CD4-positive, alpha-beta T cell treated with Interleukin-1 beta for 1 hour (primary cell): ENCODE results near the gene FYN.
A peak's percentile ranks its signal among the peaks of the same experiment; 100 is the strongest.
"Not testable (repeated sequence)": the region's sequence is repeated elsewhere in the genome, so short reads cannot be mapped to it uniquely, and the experiment has no call there.

Source experiments
- DNase-seq, 2 donors: peaks; one replicate each; pipeline ENCODE4 v3.0.0-alpha.2; 2020 to 2022

FYN gene

DNA sequence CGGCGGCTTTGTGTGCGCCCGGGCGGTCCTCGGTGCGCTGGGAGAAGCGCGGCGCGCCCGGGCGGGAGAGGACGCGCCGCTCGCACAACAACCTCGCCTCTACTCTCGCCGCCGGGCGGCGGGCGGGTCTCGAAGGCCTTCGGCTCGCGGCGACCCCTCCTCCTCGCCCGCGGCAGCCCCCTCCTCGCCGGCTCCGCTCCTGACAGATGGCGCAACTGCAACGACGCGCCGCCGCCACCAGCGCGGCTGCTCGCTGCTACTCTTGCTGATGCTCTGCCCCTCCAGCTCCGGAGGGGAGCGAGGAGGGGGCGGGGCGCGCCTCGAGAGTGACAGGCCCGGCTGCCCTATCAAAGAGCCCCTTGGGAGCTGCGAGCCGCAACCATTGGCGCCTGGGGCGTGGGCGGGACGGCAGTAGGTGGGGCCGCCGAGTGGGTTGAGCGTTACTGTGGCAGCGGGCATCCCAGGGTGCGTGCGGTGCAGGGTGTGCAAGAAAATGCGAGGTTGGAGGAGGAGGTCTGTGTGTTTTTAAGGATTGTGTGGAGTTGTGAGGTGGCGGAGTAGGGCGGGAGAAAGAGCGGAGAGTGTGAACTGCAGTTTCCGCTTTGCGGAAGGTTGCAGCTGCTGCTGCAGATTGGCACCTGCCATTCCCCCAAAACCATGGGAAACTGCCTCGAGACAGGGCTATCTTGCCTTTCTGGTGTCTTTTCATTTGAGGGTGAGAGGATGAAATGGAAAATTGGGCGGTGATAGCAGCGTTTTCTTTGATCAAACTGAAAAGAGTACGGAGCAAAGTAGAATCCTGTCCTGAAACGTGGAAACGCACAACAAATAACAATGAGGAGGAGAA, at the start of gene FYN:
FYN (minus strand) TSS at position 275 of the 847 bp plus-strand sequence. CDS start 153,401 bp downstream, outside the sequence.
- peak; percentile 98 for DNase-seq

DNA sequence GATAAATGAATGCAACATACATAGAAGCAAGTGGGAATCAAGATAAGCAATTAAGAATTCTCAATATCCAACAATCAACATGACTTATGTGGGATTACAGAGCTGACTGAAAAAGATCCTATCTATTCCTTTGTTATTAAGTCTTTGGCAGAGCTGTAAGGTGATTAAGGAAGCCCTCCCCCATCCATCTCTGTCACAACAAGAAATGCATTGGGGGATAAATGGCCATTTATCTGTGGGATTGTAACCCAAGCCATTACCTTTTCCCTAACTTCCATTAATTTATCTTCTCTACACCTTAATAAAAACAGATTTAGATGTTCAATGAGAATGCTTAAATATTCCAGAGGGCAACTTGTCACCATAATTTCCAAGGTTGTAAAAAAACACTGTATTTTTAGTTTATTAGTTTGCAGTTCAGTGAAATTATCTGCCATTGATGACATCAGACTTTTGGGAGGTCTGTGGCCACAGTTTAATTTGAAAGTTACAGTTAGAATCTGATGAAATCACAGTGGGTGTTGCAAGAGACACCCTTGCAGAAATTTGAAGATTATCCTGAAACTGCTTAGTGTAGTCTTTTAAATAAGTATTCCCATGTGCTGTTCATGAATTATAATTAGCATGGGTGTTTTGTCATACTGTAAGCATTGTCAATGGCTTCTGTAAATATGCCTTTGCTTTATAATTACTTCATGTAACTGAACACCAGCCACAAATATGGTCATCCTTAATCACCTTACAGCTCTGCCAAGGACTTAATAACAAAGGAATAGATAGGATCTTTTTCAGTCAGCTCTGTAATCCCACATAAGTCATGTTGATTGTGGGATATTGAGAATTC, 49.4 kb upstream of the FYN start:
- no peak for DNase-seq

GRCh38 chr6:111921103-111921502, 47.9 kb upstream of the FYN start:
- DNase-seq, result no peak

DNA sequence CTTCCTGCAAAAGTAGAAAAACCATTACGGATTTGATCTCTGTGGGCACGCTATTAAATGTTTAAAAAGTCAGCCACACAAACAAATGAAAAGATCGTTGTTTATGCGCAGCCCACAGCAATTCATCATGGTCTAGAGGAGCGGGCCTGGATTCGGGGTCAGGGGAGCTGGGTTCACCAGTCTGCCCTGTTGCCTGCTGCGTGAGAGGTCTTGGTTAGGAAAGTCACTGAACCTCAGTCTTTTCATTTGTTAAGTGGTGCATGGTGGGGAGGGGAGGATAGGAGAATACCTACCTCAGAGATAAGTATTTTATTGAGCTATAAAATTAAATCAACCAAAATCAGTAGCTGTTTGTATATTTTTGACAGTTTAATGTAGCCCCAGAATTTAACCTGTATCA, 47.3 kb upstream of the FYN start:
- no peak for DNase-seq

GRCh38 chr6:111918825-111919224, 45.6 kb upstream of the FYN start:
- DNase-seq, result no peak

DNA sequence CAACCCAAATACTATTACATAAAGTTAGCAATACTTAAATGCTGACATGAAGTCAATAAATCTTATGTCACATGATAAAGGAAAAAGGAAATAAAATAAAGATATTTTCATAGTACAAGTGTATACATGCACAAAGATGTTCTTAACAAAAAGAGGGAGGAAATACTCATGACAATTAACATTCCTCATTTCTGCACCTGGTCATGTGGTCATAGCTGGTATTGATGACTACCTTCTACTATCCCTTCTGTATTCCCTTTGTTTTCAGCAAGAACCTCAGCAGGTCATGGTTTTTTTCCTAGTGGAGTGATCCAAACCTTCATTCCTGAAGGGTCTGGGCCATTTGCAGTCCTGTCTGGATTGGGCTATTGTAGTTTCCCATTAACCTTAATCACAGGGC, 43.5 kb upstream of the FYN start:
- DNase-seq, result no peak

DNA sequence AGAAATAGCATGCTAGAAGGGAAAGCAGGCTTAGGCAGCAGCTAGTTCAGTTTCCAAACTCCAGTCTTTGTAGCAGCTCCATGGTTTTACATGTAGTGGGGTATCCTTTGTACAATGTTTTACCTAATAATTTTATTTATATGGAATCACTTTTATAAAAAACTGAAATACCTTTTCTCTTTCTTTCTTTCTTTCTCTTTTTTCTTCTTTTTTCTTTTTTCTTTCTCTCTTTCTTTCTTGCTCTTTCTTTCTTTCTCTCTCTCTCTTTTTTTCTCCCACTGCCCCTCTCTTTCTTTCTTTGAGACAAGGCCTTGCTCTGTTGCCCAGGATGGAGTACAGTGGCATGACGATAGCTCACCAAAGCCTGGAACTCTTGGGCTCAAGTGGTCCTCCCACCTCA, 41.4 kb upstream of the FYN start:
- DNase-seq, result no peak

GRCh38 chr6:111912904-111913303, 39.7 kb upstream of the FYN start:
- no peak for DNase-seq

- DNase-seq, result no peak
These were observed 38.2 kb upstream of the FYN start for GRCh38 chr6:111911428-111911827.

DNA sequence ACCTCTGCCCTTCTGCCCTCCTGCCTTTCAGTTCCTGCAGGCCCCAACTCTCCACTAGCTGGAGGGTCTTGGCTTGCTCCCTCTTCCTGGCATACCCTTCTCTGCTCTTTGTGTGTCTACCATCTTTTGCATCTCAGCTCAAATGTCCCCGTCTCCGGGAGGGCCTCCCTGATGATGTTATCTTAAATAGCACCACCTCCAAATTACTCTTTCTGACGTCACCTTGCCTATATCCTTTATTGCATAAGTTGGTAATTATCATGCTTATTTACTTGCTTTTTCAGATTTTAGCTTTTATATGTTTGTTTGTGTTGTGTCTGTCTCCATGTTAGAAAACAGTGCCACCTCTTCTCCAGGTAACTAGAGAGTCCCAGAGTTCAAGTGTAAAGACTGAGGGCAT, 36.0 kb upstream of the FYN start:
- no peak for DNase-seq

- DNase-seq, result not testable (repeated sequence)
These were observed 35.1 kb upstream of the FYN start for GRCh38 chr6:111908365-111908764.

GRCh38 chr6:111900735-111901134, 27.5 kb upstream of the FYN start:
- no peak for DNase-seq

GRCh38 chr6:111899531-111899930, 26.3 kb upstream of the FYN start:
- DNase-seq, result no peak

GRCh38 chr6:111898452-111898851, 25.2 kb upstream of the FYN start:
- DNase-seq, result no peak

GRCh38 chr6:111894951-111895350, 21.7 kb upstream of the FYN start:
- no peak for DNase-seq

- DNase-seq, result no peak
These were observed 21.0 kb upstream of the FYN start for GRCh38 chr6:111894272-111894671.

DNA sequence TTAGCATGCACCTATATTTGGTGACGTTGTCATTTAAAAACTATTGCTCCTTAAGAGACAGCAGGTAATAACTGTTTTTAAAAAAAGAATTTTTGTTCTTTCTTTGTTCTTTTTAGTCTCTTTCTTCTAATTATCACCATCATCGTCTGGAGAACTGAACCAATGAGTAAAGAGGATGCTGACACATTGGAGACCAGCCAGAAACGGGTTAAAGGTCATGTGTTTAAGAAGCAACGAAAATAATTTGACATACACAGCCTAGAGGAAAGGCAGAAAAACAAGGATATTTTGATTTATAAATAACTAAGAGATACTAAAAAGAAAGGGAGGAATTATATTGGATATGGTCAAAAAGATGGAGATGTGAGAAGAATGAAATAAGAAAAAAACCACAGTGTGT, 19.2 kb upstream of the FYN start:
- no peak for DNase-seq

GRCh38 chr6:111890988-111891387, 17.7 kb upstream of the FYN start:
- DNase-seq, result no peak

- DNase-seq, result no peak
These were observed 15.9 kb upstream of the FYN start for GRCh38 chr6:111888928-111889695.

DNA sequence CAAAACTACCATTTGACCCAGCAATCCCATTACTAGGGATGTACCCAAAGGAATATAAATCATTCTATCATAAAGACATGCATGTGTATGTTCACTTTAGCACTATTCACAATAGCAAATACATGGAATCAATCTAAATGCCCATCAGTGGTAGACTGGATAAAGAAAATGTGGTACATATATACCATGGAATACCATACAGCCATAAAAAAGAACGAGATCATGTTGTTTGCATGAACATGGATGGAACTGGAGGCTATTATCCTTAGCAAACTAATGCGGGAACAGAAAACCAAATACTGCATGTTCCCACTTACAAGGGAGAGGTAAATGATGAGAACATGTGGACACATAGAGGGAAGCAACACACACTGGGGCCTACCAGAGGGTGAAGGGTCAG, 13.5 kb upstream of the FYN start:
- DNase-seq, result not testable (repeated sequence)

GRCh38 chr6:111885373-111886027, 12.2 kb upstream of the FYN start:
- no peak for DNase-seq

GRCh38 chr6:111884068-111884467, 10.8 kb upstream of the FYN start:
- DNase-seq, result no peak
